ENCODE measurements around the gene KRR1.
"Not testable (repeated sequence)": the region's sequence is repeated elsewhere in the genome, so short reads cannot be mapped to it uniquely, and the experiment has no call there.

Gene KRR1

DNA sequence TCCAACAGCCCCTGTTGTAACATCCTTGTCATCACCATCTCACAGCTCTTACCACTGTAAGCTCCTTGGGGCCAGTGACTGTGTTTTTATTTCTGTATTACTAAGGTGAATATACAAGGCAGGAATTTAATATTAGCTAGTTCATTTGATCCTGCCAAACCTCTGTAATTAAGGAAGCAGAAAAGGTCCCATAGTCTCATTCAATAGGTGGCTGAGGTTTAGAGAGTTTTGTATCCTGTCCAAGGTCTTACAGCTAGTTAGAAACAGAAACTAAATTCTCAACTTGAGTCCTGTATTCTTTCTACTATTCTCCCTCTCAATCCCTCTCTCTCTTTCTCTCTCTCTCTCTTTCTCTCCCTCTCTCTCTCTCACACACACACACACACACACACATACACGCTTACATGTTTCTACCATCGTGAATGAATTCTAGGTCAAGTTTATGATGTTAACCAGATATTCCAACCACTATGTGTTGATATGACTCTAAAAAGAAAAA is 31.4 kb downstream of the KRR1 start:
- no peak for DNase-seq (ENCODE audit: low read depth in 2 of 2, low spot score in 1 of 2)

DNA sequence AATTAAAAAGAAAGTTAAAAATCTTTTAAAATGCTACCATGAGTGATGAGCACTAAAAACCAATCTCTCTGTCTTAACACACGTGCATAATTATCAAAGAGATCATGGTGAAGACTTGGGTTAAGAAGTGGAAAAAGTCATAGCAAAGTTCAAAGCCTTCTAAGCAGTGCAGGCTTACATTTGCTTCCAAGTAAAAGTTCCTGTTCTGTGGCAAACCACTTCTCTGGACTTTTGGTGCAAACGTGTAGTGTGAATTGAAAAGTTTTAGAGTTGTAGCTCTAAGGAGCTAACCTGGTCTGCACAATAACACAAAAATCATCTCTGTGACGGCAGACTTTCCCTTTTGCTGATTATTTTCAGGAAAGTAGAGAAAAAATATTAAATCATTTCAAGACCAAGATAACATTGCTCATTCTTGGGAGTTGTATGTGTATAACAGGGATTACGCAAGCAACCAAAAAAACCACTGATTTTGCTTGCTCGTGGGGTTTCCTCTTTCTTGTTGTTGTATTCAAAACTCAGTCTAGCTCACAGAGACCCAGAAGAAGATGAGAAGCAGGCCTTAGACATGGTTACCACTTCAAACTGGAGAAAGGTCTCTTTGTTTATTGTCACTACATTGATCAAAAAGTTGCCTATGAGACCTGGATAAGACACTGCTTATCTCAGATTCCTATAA is 33.2 kb downstream of the KRR1 start:
- DNase-seq (ENCODE audit: low read depth in 2 of 2, low spot score in 1 of 2), result no peak

DNA sequence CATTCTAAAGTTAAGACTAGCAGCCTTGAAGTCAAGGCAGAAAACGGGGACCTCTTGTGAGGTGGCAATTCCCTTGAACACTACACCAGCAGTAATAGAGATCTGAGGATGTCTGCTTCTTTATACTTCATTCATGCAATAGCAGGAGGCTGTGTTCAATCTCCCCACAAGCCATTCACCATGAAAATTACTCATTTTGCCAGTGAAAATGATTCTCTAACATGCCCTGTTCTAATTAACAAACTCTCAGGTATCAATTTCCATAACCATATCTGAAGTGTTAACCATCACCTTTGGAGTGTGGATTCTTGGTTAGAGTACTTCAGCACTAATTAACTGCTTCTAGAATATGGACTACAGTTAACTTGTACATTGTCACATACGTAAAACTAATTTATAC is 34.3 kb downstream of the KRR1 start:
- no peak for DNase-seq (ENCODE audit: low read depth in 2 of 2, low spot score in 1 of 2)

DNA sequence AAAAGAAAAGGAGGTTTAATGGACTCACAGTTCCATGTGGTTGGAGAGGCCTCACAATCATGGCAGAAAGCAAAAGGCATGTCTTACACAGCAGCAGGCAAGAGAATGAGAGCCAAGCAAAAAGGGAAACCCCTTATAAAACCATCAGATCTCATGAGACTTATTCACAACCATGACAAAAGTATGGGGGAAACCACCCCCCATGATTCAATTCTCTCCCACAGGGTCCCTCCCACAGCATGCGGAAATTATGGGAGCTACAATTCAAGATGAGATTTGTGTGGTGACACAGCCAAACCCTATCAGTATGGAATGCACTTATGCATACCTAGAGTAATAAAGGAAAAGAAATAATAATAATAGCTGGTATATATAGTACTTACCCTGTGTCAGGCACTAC is 35.3 kb downstream of the KRR1 start:
- no peak for DNase-seq (ENCODE audit: low read depth in 2 of 2, low spot score in 1 of 2)

DNA sequence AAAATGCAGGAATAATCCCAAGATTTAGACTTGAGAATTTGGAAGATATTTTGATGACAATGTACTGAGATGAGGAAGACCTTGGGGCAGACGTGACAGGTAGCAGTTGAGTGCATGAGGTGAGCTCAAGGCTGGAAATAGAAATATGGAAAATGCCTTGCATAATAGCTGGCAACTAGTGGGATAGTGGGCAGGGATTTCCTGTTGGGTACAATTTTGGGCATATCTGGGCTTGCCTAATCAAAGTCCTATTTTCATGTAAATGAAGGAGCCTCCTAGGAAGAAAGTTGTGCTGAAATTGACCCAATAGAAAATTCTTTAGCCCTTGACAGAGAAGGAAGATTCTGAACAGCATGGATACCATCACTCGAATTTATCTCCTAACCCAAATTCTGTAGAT is 37.3 kb downstream of the KRR1 start:
- no peak for DNase-seq (ENCODE audit: low read depth in 2 of 2, low spot score in 1 of 2)

DNA sequence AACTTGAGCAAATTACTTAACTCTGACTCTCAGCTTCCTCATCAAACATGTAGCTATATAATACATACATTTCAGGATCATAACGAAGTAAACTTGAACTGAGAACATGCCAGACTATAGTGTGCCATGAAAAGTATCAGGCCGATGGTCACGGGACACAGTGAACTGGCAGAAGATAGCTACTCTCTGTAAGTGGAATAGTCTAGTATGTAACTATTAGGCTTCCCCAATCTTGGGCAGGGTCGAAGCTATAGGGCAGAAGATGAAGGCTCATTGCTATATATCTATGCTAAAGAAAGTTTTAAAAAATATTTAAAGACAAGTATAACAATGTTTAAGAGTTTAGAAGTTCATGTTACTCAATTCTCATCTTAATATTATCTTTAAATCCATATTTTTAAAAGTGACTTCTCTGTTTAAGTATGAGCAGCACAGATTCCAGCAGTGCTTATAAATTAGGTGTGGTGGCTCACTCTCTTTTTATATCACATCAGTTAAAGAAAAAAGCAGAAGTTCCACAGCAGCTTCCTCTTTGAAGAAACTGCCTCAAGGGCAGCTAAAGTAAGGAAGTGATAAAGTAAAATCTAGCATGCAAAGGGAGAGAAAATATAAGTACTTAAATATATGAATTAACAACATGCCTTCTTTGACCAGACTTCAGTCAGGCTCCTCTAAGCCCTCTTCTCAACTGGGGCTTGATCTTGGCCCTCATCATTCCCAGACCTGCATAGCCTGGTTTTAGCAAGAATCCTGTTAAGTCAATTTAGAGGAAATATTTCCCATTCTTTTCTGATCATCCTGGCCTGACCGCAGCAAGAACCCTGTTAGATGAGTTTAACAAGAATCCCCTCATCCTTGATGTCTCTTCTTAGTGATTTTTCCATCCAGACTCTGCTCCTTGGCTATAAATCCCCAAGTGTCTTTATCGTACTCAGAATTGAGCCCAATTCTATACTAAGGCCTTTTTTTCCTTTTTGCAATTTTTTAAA is 39.2 kb downstream of the KRR1 start:
- no peak for DNase-seq (ENCODE audit: low read depth in 2 of 2, low spot score in 1 of 2)

DNA sequence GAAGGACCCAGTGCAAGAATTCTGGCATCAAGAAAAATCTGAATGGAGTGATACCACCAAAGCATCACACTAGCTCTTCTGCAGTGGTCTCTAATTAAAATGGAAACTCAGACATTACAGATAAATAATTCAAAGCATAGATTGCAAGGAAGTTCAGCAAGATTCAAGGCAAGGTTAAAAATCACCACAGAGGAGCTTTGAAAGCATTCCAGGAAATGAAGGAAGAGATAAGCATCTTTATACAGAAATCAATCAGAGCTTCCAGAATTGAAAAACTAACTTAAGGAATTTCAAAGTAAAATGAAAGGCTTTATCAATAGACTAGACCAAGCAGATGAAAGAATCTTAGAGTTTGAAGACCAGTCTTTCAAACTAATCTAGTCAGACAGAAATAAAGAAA is 51.2 kb downstream of the KRR1 start:
- DNase-seq (ENCODE audit: low read depth in 2 of 2, low spot score in 1 of 2), result no peak

DNA sequence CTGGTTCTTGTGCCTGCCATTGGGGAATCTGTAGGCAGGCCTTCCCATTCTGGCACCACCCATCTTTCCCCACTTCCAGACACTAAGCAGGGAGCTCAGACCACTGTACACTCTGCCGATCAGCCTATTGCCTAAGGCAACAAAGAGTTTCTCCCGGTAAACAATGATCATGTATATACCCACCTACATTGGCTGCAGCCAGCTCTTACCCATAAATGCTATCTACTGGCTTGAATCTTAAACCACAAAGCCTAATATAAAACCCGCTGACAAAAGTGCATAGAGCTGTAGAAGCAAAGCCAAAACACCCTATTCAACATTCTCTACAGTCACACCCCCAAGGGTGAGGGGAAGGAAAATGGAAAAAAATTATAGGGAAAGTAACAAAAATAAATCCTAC is 51.7 kb downstream of the KRR1 start:
- DNase-seq (ENCODE audit: low read depth in 2 of 2, low spot score in 1 of 2), result no peak

DNA sequence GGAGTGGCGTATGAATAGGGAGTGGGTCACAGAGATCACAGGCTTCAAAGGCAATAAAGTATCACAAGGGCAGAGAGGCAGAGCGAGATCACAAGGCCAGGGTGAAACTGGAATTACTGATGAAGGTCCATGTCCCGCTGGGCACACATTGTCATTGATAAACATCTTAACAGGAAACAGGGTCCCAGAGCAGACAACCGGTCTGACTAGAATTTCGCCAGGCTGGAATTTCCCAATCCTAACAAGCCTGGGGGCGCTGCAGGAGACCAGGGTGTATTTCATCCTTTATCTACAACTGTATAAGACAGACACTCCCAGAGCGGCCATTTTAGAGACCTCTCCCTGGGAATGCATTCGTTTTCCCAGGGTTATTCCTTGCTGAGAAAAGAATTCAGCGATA is 53.5 kb downstream of the KRR1 start:
- DNase-seq (ENCODE audit: low read depth in 2 of 2, low spot score in 1 of 2), result not testable (repeated sequence)

DNA sequence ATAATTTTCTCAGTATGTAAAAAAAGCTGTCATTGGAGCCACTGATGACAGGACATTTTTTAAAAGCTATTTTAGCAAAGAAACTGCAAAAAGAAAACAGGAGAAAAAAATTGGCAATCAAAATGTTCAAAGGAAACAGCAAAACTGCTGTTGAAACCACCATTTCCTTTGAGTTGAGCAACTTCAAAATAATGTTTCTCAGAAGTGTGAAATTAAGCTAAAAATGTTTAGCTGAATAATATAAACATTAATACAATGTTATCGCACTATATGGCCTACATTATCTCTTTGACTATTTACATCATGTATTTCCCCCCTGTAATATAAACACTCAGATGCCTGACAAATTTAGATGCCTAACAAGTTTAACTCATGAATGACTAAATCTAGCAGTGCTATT is 54.2 kb downstream of the KRR1 start:
- DNase-seq (ENCODE audit: low read depth in 2 of 2, low spot score in 1 of 2), result no peak

DNA sequence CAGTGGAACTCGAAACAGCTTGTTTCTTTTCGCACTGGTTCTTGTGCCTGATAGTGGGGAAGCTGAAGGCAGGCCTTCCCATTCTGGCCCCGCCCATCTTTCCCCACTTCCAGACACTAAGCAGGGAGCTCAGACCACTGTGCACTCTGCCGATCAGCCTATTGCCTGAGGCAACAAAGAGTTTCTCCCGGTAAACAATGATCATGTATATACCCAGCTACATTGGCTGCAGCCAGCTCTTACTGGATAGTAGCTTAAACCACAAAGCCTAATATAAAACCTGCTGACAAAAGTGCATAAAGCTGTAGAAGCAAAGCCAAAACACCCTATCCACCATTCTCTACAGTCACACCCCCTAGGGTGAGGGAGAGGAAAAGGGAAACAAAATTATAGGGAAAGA is 55.6 kb downstream of the KRR1 start:
- DNase-seq (ENCODE audit: low read depth in 2 of 2, low spot score in 1 of 2), result no peak

DNA sequence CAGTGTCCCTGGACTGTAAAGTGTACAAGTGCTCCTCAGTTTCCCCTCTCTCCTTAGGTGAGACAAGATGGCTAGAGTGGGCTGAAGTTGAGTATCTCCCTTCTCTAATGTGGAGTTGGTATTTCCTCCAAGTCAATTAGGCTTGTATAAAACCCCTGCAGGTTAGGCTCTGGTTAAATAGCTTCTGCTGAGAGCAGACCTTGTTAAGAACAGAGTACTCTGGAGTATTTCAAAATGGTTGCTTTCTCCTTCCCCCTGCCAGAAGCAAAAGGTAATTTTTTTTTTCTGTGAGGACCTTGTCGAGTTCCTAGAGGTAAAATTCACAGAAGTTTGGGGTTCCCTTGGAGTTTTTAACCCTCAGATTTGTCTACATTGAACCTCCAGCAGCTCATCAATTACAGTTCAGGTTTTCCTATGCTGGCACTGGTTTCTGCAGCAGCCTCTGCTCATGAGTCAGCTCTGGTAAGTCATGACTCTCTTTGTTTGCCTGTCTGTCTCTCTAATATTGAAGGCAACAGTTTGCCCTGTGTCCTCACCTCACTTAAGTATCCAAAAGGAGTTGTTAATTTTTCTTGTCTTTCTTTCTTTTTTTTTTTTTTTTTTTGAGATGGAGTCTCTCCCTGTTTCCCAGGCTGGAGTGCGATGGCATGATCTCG is 58.6 kb downstream of the KRR1 start:
- DNase-seq (ENCODE audit: low read depth in 2 of 2, low spot score in 1 of 2), result no peak

DNA sequence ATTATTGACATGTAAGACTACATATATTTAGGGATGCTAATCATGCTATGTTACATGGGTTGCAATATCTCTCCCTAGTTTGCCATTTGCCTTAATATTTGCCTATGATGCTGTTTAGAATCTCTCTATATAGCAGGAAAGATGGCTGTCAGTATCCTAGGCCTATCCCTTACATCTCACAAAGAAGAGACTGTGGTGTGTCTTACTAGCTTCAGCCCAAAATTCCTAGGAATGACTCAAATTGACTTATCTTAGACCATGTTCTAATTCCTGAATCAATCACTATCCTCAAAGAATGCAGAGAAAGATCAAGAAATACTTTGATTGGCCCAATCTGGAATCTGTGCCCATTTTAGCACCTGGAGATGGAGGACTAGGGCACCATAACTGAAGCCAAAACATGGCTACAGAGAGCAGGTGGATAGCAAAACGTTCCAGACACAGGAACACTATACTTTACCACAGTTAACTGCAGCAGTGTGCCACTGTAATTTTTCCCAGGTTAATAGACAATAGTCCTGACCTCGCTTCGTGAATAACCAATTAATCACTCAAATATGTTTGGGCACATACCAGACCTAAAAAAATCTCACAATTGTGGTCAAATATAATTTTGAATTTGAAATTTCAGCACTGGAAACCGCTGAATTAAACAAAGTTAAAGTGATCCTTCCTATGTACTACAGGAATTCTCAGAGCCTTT is 63.6 kb downstream of the KRR1 start:
- DNase-seq (ENCODE audit: low read depth in 2 of 2, low spot score in 1 of 2), result no peak

DNA sequence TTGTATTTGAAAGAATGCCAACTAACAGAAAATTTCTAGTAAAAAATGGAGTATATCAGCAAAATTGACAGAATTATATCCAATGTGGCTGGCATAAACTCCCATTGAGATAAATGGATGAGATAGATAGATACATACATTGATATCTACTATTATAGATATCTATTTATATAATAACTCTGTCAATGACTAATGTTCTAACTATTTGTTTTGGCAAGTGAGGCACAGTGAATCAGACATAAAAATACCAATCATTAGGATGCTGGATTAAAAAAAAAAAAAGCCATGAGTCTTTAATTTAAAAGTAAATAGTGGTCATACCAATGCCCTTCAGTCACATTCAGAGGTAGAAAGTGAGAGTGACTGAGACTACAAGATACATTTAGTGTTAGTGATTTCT is 64.6 kb downstream of the KRR1 start:
- no peak for DNase-seq (ENCODE audit: low read depth in 2 of 2, low spot score in 1 of 2)

DNA sequence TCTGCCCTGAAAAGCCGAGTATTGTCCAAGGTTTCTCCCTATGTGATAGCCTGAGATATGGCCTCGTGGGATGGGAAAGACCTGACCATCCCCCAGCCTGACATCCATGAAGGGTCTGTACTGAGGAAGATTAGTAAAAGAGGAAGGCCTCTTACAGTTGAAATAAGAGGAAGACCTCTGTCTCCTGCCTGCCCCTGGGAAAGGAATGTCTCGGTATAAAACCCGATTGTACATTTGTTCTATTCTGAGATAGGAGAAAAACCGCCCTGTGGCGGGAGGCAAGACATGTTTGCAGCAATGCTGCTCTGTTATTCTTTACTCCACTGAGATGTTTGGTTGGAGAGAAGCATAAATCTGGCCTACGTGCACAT is 66.3 kb downstream of the KRR1 start:
- not testable (repeated sequence) for DNase-seq (ENCODE audit: low read depth in 2 of 2, low spot score in 1 of 2)

DNA sequence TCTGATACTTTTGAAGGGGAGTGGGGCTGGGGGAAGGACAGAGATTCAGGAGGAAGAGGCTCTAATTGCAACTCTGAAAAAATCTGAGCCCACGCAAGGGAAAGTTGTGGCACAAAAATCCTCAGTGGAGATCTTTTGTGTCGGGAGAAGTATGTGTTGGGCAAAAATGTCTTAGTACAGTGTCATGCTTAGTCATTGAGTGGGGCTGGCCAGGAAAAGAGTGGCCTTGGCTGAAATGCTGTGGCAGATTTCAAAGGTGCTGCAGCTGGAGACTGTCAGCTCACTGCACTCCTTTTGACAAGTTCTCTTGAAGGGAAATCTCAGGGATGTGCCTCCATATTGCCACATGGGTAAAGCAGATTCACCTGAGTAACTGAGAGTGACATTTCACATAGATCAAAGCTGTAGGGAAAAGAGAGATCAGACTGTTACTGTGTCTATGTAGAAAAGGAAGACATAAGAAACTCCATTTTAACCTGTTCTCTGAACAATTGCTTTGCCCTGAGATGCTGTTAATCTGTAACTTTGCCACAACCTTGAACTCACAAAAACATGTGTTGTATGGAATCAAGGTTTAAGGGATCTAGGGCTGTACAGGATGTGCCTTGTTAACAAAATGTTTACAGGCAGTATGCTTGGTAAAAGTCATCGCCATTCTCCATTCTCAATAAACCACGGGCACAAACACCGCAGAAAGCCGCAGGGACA is 66.8 kb downstream of the KRR1 start:
- no peak for DNase-seq (ENCODE audit: low read depth in 2 of 2, low spot score in 1 of 2)

DNA sequence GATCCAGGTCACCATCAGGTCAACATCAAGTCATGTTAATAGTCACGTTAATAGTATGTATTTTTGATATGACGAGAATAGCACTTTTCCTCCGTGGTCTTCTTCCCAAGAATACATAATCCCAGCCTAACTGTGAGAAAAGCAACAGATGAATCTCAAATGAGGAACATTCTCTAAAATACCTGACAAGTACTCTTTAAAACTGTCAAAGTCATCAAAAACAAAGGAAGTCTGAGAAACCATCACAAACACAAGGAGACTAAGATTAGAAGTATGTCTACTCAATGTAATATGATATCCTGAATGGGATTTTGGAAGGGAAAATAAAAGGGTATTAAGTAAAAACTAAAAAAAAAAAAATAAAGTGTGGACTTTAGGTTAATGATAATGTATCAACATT is 67.7 kb downstream of the KRR1 start:
- DNase-seq (ENCODE audit: low read depth in 2 of 2, low spot score in 1 of 2), result no peak

DNA sequence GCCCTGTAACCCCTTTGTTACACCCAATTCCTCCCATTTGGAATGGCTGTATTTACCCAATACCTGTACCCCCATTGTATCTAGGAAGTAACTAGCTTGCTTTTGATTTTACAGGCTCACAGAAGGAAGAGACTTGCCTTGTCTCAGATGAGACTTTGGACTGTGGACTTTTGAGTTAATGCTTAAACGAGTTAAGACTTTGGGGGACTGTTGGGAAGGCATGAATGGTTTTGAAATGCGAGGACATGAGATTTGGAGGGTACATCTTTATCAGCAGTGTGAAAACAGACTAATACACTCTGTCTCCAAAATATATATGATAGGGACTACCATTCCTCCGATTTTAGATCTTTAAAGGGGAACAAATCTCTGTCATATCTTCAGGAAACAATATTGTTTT is 69.0 kb downstream of the KRR1 start:
- not testable (repeated sequence) for DNase-seq (ENCODE audit: low read depth in 2 of 2, low spot score in 1 of 2)

DNA sequence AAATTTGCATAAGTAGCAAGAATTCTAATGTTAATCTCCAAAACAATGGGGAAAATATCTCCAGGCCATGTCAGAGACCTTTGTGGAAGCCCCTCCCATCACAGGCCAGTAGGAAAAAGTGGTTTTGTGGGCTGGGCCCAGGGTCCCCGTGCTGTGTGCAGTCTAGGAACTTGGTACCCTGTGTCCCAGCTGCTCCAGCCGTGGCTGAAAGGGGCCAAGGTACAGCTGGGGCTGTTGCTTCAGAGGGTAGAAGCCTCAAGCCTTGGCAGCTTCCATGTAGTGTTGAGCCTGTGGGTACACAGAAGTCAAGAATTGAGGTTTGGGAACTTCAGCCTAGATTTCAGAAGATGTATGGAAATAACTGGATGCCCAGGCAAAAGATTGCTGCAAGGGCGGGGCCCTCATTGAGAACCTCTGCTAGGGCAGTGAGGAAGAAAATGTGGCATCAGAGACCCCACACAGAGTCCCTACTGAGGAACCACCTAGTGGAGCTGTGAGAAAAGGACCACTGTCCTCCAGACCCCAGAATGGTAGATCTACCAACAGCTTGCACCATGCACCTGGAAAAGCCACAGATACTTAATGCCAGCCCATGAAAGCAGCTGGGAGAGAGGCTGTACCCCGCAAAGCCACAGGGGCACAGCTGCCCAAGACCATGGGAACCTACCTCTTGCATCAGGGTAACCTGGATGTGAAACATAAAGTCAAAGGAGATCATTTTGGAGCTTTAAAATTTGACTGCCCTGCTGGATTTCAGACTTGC is 69.5 kb downstream of the KRR1 start:
- DNase-seq (ENCODE audit: low read depth in 2 of 2, low spot score in 1 of 2), result not testable (repeated sequence)

Measured in stimulated activated CD8-positive, alpha-beta memory T cell treated with anti-CD3 and anti-CD28 coated beads, Interleukin-4, amount 100 ng/mL, for 1 hour (primary cell).